Measurements from ENCODE around the gene SIL1. TPM values are rescaled to one million over a fixed set of nuclear protein-coding genes. Genes with fewer than 3 reads are reported as not detected.

Gene SIL1
- total RNA-seq, 2 donors from 2014 or later = 31.6 to 64.4 TPM

GRCh38 chr5:139158791-139159190 is 39.4 kb downstream of the SIL1 start:
- Histone ChIP-seq H3K27ac (no peak overlapping the region), H3K27me3 (no peaks in the 10 kb centered on the region), H3K9me3 (no peaks in the 10 kb centered on the region), H3K4me3 (no peak overlapping the region), H3K4me1 (no peaks in the 10 kb centered on the region), H3K9ac (ENCODE audit: low read depth in 2 of 2, low read length in 2 of 2) (no peak overlapping the region), H3K36me3 (no peaks in the 10 kb centered on the region)
- TF ChIP-seq, protein P1, sequence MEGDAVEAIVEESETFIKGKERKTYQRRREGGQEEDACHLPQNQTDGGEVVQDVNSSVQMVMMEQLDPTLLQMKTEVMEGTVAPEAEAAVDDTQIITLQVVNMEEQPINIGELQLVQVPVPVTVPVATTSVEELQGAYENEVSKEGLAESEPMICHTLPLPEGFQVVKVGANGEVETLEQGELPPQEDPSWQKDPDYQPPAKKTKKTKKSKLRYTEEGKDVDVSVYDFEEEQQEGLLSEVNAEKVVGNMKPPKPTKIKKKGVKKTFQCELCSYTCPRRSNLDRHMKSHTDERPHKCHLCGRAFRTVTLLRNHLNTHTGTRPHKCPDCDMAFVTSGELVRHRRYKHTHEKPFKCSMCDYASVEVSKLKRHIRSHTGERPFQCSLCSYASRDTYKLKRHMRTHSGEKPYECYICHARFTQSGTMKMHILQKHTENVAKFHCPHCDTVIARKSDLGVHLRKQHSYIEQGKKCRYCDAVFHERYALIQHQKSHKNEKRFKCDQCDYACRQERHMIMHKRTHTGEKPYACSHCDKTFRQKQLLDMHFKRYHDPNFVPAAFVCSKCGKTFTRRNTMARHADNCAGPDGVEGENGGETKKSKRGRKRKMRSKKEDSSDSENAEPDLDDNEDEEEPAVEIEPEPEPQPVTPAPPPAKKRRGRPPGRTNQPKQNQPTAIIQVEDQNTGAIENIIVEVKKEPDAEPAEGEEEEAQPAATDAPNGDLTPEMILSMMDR (IDR thresholded peaks at IDR 0.05) = no peak
- no peak for DNase-seq
- intact Hi-C loops (cut with DNase I) = no loop called here

DNA sequence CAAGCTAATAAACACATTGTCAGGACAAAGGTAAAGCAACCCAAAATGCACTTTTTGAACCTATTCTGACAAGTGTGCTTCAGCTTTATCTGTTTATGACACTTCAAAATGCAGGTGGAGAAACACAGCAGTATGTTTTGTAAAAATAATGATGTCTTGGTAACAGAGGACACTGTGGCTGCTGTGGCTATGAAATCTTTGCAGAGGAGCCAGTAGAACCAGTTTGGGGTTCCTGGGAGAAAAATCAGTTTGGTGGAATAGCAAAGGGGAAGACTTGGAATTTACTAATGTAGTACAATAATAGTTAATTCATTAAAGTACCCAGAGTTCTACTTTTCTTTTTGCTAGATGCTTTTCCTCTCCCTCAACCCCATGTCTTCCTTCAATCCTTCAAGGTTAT is 40.6 kb downstream of the SIL1 start:
- no peak overlapping the region for H3K9ac ChIP-seq (ENCODE audit: low read depth in 2 of 2, low read length in 2 of 2)
- no peaks in the 10 kb centered on the region for H3K4me1 ChIP-seq
- intact Hi-C loops (cut with DNase I) = no loop called here
- H3K36me3 ChIP-seq = no peaks in the 10 kb centered on the region
- TF ChIP-seq, protein P1 (IDR thresholded peaks at IDR 0.05) = no peak
- H3K27me3 ChIP-seq = no peaks in the 10 kb centered on the region
- no peak overlapping the region for H3K4me3 ChIP-seq
- no peak for DNase-seq
- H3K27ac ChIP-seq = no peak overlapping the region
- no peaks in the 10 kb centered on the region for H3K9me3 ChIP-seq

DNA sequence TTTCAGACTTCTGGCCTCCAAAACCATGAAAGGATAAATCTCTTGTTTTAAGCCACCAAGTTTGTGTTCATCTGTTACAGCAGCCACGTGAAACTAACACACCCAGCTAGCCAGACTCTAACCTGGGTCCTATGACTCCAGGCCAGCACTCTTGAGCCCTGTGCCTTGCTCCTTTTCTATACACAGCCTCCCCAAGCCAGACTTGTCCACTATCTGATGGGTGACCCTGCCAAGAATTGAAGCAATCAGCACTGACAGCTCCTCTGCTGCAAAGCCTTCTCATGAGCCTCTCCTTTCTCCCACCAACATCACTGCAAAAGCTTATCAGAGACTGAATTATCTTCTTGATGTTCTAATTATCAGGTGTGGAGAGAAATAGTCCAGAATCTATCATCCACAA is 41.4 kb downstream of the SIL1 start:
- Histone ChIP-seq H3K27ac (no peak overlapping the region), H3K27me3 (no peaks in the 10 kb centered on the region), H3K4me1 (no peaks in the 10 kb centered on the region), H3K9me3 (no peaks in the 10 kb centered on the region), H3K36me3 (no peaks in the 10 kb centered on the region), H3K9ac (ENCODE audit: low read depth in 2 of 2, low read length in 2 of 2) (no peak overlapping the region), H3K4me3 (no peak overlapping the region)
- intact Hi-C loops (cut with DNase I) = no loop called here
- no peak for DNase-seq
- TF ChIP-seq, protein P1 (IDR thresholded peaks at IDR 0.05) = no peak

GRCh38 chr5:139155333-139155732 is 42.8 kb downstream of the SIL1 start:
- intact Hi-C loops (cut with DNase I) = no loop called here
- H3K27ac ChIP-seq = no peak overlapping the region
- no peak for DNase-seq
- H3K9me3 ChIP-seq = no peaks in the 10 kb centered on the region
- H3K4me1 ChIP-seq = no peaks in the 10 kb centered on the region
- no peak overlapping the region for H3K4me3 ChIP-seq
- TF ChIP-seq, protein P1 (IDR thresholded peaks at IDR 0.05) = no peak
- no peaks in the 10 kb centered on the region for H3K27me3 ChIP-seq
- H3K36me3 ChIP-seq = no peaks in the 10 kb centered on the region
- no peak overlapping the region for H3K9ac ChIP-seq (ENCODE audit: low read depth in 2 of 2, low read length in 2 of 2)

GRCh38 chr5:139151902-139152301 is 46.3 kb downstream of the SIL1 start:
- TF ChIP-seq, protein P1 (IDR thresholded peaks at IDR 0.05) = no peak
- no peak overlapping the region for H3K27ac ChIP-seq
- H3K4me3 ChIP-seq = no peak overlapping the region
- no peaks in the 10 kb centered on the region for H3K4me1 ChIP-seq
- no peak overlapping the region for H3K9ac ChIP-seq (ENCODE audit: low read depth in 2 of 2, low read length in 2 of 2)
- no peak for DNase-seq
- H3K9me3 ChIP-seq = no peaks in the 10 kb centered on the region
- no peaks in the 10 kb centered on the region for H3K36me3 ChIP-seq
- intact Hi-C loops (cut with DNase I) = no loop called here
- H3K27me3 ChIP-seq = no peaks in the 10 kb centered on the region

Measured in colonic mucosa (tissue), 4 donors.